Measurements from ENCODE around the gene AKR7A2. TPM values are rescaled to one million over a fixed set of nuclear protein-coding genes. Genes with fewer than 3 reads are reported as not detected.

Gene AKR7A2
- total RNA-seq, 1 donor from 2014 or later: 63.8 TPM

DNA sequence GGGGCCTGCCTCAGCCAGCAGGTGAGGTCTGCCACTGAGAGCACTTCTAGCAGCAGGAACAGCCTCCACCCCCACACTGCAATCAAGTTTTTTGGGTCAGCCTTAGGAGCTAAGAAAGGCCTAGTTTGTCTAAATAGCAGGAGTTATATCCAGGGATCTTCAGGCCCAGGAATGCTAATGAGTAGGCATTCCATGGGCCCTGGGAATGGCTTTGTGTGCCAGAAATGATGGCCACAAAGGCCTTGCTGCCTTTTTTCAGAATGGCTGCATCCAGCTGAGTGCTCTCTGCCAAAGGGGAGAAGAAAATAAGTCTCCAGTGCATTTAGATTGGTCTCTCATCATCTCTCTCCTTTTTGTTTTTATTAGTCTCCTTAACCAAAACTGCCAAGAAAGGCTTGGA lies 57.5 kb downstream of the AKR7A2 start:
- Histone ChIP-seq H3K36me3 (peaks cover 0 to 39% of the 10 kb centered on the region in 2 donors), H3K27me3 (no peaks in the 10 kb centered on the region), H3K27ac (no peak overlapping the region), H3K4me3 (no peak overlapping the region), H3K4me1 (peaks cover 40% of the 10 kb centered on the region), H3K9me3 (no peaks in the 10 kb centered on the region)
- no peak for TF ChIP-seq POLR2A (IDR thresholded peaks at IDR 0.05)
- no peak for DNase-seq (ENCODE audit: extremely low spot score in 2 of 2)
- intact Hi-C loops (cut with DNase I): no loop called here

Small RNA genes lying within 50 kb of the gene (small RNA-seq; reads per million reads assigned to genes)
- not detected for gene RNU6-1099P

Other genes with a start within 250 kb of the AKR7A2 start
- gene UBR4, start 101.9 kb downstream of the AKR7A2 start, total RNA-seq: 157 TPM
- 28.0 TPM for gene EMC1, start 60.6 kb downstream of the AKR7A2 start, total RNA-seq
- gene MRTO4, start 60.3 kb downstream of the AKR7A2 start, total RNA-seq: 19.2 TPM
- 4.2 TPM for gene AKR7A3, start 23.4 kb downstream of the AKR7A2 start, total RNA-seq
- 21.4 TPM for gene SLC66A1, start 182 bp upstream of the AKR7A2 start, total RNA-seq
- gene CAPZB, start 173.4 kb upstream of the AKR7A2 start, total RNA-seq: 152 TPM

Measured in vagina (tissue), 2 donors.